GM21360 (cell line): Measurements from ENCODE around the gene MAML2.
"Not testable (repeated sequence)": the region's sequence is repeated elsewhere in the genome, so short reads cannot be mapped to it uniquely, and the experiment has no call there.

ENCODE experiments used
- ATAC-seq: cut with Tn5 transposase; IDR thresholded peaks from one replicate; pipeline ENCODE4 v1.9.1; 2021; ENCODE audit warnings: mild to moderate bottlenecking, moderate library complexity; ENCODE audit not compliant: unreplicated experiment

The MAML2 gene

DNA sequence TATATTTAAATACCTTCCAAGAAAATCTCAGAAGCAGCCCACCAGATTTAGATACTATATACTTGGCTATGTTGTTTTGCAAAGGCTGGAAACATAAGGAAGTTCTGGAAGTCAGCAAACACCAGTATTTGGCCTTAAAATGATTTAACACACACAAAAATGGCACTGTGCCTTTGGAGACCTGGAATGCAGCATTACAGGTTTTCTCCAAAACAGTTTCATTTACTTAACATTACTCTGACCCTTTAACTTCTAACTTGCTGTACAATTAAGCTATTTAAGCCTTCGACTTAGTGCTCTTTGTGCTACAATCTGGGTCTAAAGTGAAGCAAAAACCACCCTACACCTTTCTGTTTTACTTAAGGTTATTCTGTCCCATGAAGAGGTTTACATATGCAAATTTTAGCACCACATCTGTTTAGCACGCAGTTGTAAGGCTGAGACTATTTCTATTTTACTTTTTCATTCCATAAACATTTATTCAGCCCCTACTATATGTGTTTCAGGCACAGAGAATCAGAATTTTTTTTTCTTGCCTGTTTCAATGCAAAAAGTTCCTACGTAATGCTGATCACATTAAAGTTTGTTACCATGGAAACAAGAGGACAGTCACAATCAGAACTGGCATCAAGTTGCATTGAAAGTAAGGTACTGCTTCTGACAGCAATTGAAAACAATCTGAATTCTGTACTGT is 70.3 kb downstream of the MAML2 start:
- ATAC-seq, result no peak

DNA sequence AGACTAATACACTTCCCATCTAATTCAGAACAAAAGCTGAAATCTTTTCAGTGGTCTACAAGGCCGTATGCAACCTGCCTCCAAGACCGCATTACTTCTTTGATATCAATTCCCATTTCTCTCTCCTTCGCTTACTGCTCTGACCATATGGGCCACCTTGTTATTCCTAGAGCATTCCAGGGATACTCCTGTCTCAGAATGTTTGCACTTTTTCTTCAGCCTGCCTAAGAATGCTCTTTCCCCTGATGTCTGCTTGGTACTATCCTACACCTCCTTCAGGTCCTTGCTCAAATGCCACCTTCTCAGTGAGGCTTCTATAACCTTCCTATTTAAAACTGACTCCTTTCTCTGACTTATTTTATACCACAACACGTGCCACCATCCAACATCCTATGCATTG is 71.2 kb downstream of the MAML2 start:
- no peak for ATAC-seq

DNA sequence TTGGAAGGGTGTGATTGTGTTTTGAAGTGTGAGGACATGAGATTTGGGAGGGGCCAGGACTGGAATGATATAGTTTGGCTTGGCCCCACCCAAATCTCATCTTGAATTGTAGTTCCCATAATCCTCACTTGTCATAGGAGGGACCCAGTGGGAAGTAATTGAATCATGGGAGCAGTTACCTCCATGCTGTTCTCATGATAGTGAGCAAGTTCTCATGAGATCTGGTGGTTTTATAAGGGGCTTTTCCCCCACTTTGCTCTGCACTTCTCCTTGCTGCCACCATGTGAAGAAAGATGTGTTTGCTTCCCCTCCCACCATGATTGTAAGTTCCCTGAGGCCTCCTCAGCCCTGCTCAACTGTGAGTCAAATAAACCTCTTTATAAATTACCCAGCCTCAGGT is 71.6 kb downstream of the MAML2 start:
- not testable (repeated sequence) for ATAC-seq

DNA sequence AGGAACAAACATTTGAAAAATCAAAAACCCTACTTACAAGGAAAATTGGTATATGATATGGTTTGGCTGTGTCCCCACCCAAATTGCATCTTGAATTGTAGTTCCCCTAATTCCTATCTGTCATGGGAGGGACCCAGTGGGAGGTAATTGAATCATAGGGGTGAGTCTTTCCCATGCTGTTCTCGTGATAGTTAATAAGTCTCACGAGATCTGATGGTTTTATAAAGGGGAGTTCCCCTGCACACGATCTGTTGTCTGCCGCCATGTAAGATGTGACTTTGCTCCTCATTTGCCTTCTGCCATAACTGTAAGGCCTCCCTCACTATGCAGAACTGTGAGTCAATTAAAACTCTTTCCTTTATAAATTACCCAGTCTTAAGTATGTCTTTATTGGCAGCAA is 74.5 kb downstream of the MAML2 start:
- not testable (repeated sequence) for ATAC-seq

DNA sequence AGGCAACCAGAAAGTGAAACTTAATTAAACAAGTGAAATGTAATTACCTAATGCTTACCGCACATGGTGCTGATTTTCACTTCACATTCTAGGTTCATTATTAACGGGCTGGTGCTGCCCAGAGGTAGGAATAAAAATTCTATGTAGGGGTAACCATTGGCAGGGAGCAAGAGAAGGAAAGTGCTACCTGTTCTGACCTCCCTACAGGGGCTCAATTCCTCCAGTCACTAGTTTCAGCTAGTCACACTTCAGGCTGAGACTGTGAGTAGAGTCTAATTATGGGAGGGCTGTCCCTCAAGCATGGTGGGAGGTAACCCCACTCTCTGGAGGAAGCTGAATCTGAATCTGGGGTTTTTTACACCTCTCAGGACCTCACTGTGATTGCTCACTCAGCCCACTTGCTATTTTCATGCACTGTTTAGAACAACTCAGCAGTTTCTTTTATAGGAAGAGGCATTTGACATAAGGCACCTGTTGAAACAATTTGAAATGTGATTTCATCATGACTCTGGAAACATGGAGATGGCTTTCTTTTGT is 75.4 kb downstream of the MAML2 start:
- ATAC-seq, result peak; percentile 98

DNA sequence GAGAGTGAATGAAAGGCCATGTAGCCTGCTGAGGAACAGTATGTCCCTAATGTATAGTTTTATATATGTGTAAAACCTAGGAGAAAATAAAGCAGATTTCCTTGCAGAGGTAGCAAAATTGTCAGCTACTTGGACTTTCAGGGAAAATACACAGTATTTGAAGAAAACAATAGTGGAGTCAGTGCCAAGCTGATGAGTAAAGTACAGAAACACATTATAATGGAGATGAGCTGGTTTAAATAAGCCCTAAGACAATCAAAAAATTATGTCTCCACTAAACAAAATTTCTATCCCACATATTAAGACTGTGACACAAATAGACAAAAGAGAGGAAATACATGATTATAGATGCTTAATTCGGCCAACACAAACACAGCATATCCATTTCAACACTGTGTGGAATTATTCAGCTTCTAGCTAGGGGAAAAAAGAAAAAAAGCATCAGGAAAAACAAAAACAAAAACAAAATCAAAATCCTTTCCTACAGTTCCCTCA is 75.9 kb downstream of the MAML2 start:
- ATAC-seq, result no peak

DNA sequence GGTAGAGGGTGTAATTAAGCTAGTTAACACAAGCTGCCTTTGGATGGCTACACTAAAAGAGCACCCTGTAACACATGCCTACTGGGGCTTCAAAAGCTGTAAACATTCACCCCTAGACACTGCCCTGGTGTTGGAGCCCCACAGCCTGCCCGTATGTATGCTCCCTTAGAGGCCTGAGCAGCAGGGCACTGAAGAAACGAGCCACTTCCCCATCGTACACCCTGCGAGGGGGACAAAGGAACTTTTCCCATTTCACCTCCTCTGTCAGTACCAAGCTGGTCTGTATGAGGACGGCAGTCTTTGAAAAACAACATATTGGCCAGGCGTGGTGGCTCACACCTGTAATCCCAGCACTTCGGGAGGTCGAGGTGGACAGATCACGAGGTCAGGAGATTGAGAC is 77.0 kb downstream of the MAML2 start:
- ATAC-seq, result no peak

DNA sequence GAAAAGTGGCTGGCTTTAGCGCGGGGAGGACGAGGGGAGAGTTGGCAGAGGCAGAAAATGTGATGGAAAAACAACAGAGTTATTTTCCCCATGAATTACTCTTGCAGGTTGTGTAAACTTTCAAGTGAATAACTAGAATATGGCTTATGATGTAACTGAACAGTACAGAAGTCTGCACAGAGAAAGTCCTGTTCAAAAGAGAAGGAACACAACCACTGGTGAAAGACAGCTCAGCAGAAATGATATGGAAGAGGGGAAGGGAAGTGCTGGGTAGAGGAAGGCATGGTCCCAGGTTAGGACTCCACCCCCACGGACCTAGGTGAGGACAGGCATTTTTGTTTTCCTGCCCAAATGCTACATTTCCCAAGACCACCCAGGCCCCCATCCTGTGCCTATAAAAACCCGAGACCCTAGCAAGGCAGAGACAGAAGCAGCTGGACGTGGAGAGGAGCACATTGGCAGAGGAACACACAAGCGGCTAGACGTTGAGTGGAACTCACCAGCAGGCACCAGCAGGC is 77.7 kb downstream of the MAML2 start:
- no peak for ATAC-seq

DNA sequence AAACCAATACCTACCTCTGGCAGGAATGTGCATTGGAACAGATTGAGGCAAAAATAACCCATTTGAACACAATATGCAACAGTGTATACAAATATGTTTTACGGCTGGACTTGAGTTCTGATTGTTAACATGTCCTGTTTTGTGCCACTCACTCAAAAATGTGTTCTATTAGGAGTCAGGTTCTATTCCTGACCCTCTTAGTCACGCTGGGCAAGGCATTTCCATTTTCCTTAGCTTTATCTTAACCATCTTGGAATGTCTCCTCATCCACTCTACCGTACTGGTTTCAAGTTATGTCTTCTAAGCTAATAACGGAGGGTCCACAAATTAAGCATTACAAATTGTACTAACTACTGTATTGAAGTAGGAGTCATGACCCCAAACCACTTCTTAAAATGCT is 78.6 kb downstream of the MAML2 start:
- ATAC-seq, result no peak

DNA sequence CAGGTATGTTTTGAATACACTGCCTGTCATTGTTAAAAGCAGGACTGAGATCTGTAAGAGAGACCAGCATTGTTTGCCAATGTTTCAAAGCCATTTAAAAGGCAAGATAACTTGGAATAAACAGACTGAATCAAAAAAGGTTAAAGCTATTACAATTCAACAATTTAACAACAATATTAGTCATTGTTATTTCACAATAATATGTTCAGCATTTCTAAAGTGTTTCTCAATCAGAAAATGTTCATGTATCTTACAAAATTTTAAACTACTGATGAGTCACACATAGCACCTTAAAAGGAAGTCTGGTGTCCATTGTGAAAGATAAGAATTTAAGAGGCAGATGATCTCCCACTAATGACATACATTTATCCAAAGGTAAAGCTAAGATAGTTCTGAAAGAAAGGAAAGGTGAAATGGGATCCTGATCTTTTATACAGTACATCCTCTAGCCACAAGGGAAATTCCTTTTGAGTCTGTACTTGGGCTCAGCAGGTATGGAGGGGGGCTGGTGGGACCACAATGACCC is 79.7 kb downstream of the MAML2 start:
- ATAC-seq, result no peak

DNA sequence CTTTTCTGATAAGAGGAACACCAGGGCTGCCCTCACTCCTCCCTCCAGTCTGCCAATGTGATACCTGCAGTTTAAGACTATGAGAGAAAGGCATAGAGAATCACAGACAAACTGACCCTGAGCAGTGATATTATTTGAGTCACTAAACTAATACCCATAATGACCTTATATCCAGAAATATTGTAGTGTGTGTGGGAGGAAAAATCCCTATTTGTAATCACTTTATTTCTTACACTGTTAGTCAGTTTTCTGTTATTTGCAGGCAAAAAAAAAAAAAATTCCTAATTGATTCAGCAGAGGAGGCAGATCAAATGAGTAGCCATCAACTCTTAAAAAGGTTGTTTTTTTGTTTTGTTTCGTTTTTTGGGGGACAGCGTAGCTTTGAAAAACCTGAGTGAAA is 82.5 kb downstream of the MAML2 start:
- no peak for ATAC-seq

DNA sequence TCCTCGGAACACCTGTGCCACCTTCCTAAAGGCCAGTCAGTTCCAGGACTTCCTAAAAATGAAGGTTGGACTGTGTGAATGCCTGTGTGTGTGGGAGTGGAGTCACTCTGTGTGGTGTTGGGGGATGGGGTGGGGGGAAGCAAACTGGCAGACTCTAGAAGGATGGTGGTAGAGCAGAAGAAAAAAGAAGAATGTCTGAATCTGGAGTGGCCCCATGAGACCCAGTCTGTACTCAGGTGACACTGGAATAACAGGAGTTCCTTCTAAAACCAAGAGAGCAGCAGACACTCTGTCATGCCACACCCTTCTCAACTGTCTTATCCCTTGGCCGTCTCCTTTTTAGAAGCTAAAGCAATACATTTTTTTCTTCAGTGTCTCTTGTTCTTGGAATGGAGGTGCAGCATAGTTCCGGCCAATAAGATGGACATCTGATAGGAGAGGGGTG is 82.9 kb downstream of the MAML2 start:
- no peak for ATAC-seq

DNA sequence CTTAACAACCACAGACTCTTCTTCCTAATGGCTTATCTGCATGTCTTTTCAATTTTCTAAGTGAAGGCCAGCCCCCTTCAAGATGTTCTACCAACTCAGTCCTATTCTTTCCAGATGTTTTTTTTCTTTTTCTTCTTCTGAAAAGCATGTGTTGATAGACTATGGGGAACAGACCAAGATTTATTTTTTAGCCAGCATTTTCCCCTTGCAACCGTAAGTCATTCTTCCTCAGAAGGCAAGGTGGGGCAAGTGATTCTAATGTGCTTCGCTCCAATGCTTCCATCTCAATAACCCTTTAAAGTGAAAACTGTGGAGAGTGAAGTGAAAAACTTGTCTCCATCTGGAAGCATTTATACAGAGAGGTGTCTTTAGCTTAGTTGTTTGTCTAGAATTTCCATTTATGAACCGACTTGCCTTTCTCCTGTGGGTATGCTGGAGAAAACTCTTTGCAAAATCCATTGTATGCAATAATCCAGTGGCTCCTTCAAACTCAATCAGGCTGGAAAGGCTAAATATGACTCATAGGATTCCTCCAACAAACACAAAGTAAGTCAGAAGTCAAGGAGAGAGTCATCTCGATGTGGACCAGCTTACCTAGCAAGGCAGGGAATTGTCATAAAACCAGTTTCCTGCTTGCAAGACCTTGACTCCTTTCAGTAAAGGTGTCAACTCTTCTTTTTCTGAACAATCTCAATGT is 83.7 kb downstream of the MAML2 start:
- no peak for ATAC-seq

DNA sequence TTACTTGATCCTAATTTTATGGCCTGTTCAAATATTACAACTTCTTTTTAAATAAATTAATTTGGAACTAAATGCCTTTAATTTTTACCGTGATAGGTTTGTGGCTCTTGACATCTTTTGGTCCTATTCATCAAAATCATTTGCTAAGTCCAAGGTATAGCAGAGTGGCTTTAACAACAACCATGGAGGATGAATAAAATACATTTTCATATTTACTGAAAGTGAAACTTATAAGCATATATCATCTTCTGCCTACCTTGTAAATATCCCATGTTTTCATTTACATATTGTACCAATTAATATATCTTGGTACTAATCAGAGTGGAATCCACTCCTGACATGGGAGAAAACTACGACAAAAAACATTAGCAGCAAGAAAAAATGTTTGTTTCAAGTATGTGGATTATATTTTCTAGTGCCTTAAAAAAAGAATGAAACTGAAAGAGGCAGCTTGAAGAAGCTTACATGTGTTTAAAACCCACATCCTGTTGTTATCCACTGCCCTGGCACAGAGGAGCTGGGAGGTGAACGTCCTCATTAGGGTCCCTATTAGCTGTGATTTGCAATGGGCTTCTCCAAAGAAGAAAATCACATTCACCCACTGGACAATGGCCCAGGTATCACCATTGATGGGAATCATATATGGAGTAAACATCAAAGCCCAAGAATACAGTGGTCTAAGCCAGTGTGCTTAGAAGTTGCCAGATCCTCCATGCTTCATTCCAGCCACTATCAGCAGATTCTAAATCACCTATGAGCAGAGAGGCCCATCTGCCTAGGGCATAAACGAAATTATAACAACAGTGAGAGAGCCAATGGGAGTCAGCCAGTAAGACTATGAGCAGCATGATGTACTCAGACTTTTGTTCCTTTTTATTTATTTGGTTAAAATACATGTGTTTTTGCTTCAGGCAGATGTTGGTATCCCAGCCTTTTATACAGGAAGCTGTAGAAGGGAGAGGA is 84.7 kb downstream of the MAML2 start:
- ATAC-seq, result peak; percentile 64

DNA sequence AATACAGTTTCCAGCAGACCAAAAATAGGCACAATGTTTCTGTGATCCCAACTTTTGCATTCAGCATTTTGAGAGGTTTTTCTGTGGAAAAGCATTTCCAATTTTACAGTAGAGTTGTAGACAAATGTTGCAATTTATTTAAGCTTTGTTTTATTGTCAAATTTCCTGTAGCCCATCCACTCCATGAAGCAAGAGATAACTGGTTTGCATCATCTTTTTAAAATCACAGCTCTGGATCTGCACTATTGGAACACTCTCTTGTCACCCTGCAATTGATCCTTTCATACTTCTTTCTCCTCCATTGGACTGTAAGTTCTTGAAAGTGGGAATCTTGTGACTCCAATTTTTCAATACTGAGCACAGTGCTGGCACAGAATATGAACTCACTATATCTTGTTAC is 86.0 kb downstream of the MAML2 start:
- ATAC-seq, result no peak

DNA sequence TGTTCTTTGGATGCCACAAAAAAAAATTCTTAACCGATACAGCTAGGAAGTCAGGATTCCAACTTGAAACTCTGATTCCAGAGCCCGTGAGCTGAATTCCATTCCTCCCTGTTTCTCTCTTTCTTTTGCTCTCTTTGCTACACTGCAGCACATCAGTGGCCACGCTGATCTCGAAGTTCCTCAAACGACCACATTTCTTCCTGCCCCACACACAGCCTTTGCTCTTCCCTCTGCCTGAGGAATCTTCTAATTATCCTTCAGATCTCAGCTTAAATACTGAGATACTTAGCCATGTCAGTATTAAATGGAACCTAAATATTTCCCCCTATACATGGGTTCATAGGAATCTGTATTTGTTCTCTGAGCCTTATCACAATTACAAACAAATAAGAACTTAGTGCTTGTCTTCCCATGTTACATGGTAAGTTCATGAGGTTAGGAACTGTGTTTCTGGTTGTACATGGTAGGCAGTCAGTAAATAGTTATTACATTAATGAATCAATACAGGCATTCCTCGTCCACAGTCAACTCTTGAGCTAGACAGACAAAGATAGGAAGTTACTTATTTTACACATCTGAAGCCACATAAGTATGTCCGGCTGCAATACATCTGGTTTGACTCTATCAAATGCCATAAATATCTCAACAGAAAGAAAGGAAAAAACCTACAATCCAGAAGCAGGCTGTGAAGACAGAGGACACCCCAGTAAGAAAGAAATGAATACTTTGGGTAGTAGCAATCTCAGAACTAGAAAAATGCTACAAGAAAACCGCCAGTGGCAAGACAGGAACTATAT is 86.6 kb downstream of the MAML2 start:
- no peak for ATAC-seq

DNA sequence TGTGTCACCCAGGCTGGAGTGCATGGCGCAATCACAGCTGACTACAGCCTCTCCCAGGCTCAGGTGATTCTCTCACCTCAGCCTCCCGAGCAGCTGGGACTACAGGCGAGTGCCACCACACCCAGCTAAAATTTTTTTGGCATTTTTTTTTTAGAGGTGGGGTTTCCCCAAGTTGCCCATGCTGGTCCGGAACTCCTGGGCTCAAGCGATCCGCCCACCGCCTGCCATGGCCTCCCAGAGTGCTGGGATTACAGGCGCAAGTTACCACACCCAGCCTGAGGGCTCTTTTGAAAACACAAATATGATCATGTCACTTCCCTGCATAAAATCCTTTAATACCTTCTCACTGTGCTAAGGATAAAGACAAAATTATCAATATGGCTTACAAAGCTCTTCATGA is 88.1 kb downstream of the MAML2 start:
- no peak for ATAC-seq

DNA sequence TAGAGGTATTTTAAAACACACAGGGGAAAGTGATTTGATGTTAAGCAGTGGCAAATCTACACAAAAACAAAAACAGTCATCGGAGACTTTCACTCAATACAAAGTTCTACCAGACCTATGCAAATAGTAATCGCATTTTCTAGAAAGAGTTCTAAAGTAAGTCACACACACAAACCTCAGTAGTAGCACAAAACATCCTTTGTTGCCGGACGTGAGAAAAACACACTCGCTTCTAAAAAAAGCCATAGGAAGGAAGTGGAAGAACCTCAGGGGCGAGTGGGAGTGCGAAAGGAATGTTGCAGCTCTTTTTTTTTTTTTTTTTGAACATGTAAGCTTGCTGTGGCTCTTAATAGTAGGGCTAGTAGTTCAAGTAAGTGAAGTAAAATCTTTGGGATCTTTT is 88.9 kb downstream of the MAML2 start:
- ATAC-seq, result peak; percentile 47

DNA sequence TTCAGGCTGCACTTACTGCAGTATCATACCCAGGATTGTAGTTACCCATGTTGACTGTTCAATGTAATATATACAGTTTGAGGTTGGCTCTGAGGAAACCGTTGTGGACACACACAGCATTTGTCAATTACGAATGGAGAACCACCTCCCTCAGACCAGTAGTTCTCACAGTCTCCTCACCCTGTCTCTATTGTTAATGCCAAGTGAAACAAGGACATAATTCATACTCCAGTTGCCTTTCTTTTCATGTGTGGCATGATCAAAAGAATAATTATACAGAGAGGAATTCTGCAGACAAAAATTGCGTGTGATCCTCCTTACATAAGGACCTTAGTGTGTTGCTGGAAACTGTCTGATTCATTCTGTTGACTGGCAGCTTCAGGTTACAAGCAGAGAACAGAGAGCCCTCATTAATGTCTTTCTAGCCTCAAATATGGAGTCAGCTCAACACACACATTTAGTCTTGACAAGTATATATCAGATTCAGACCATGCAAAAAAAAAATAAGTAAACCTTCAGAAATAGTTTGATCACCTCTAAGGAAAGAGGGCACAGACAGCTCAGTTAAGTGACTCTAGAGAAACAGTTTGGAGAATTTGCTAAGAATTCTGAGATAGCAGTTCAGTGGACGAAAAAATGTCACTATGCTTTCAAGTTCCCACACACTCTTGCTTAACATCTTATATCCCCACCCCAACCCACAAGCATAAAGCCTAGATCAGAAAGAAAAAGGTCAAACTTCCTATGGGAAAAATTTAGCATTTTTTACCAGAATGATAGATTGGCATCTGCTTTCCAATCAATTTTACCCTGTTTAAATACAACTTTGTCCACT is 96.1 kb downstream of the MAML2 start:
- no peak for ATAC-seq
